M059J (cell line): ENCODE measurements around the gene DACT3. TPM values are rescaled to one million over a fixed set of nuclear protein-coding genes. Genes with fewer than 3 reads are reported as not detected.

Experiments
- DNase-seq: peaks from one replicate; pipeline ENCODE4 v3.0.0-alpha.2; 2012; ENCODE audit warnings: low read depth
- total RNA-seq: library from RNA; depleted of rRNA; stranded (reverse); fragments of >200 nt; shearing (Covaris generic); gene quantifications from 2 replicates; pipeline ENCODE4 v1.2.3, GENCODE V29; 2014

The DACT3 gene
- total RNA-seq, 1 experiment from 2014 or later = 1.4 TPM

DNA sequence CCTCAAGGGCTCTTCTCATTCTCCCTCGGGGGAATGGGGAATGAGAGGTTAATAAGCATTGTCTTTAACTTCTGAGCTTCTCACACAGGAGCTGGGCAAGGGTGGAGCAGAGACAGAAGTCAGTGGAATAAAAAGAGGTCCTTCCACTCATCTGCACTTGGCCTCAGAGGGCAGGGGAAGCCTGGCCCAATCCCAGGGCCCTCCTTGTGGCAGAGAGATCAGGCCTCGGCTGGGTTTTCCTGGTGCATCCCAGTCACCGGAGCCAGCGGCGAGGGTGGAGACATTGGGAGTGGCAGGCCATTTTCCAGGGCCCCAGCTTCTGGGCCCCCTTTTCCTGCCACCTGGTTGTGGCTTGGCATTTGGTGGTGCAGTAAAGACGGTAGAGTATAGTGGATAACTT, 49.2 kb downstream of the DACT3 start:
- no peak for DNase-seq

- DNase-seq = peak; percentile 80
Observed at GRCh38 chr19:46610851-46611770, 49.9 kb downstream of the DACT3 start.

DNA sequence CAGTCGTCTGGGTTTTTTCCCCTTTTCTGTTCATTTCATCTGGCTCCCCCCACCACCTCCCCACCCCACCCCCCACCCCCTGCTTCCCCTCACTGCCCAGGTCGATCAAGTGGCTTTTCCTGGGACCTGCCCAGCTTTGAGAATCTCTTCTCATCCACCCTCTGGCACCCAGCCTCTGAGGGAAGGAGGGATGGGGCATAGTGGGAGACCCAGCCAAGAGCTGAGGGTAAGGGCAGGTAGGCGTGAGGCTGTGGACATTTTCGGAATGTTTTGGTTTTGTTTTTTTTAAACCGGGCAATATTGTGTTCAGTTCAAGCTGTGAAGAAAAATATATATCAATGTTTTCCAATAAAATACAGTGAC, 50.6 kb downstream of the DACT3 start:
- no peak for DNase-seq

GRCh38 chr19:46609511-46610412, 51.2 kb downstream of the DACT3 start:
- DNase-seq = no peak

DNA sequence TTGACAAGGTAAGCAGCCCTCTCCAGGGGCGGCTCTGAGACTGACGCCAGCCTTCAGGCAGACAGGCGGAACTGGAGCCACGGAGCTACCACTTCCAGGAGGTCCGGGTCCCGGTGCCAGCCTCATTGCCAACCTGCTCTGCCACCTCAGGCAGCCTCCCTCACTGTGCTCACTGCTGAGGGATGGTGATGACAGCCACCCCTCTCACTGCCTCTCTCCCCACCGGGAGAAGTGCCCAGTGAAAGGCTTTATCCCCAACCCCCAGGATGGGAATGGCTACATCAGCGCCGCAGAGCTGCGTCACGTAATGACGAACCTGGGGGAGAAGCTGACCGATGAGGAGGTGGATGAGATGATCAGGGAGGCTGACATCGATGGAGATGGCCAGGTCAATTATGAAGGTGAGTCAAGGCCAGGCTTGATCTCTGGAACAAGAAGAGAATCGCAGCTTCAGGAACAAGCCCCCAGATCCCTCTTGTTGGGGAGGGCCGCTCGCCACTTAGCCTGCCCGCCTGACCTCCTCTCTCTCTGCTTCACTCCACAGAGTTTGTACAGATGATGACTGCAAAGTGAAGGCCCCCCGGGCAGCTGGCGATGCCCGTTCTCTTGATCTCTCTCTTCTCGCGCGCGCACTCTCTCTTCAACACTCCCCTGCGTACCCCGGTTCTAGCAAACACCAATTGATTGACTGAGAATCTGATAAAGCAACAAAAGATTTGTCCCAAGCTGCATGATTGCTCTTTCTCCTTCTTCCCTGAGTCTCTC, 52.2 kb downstream of the DACT3 start:
- no peak for DNase-seq

DNA sequence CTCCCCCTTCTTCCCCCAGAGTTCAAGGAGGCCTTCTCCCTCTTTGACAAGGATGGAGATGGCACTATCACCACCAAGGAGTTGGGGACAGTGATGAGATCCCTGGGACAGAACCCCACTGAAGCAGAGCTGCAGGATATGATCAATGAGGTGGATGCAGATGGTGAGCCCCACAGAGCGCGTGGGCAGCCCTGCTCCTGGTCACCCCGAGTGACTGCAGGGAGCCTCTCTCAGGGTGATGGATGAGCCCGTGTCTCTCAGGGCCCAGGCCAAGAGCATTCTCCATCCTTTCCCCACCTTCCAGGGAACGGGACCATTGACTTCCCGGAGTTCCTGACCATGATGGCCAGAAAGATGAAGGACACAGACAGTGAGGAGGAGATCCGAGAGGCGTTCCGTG, 52.8 kb downstream of the DACT3 start:
- DNase-seq = no peak

- DNase-seq = no peak
Observed at GRCh38 chr19:46607448-46607841, 53.5 kb downstream of the DACT3 start.

GRCh38 chr19:46606681-46607447, 54.1 kb downstream of the DACT3 start:
- DNase-seq = no peak

- DNase-seq = no peak
Observed at GRCh38 chr19:46606019-46606418, 55.0 kb downstream of the DACT3 start.

DNA sequence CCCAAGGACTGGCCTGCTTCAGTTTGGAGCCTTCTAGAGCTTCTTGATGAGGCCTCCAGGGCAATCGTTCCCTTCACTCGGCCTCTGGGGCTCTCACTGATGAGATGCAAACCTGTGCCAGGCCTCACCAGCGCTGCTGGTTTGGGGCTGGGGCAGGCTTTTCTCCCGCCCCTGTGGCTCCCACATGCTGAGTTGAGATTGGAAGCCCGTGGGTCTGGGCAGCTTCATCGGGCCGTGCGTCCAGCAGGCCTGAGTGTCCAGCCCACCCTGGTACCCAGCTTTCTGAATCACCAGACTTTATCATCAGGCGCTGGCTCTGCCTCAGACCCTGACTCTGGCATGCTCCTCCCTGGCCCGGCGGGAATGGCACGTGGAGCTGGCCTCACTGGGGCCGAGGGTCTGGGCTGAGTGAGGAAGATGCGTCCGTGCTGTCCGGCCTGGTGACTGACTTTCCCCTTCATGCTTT, 55.6 kb downstream of the DACT3 start:
- no peak for DNase-seq

DNA sequence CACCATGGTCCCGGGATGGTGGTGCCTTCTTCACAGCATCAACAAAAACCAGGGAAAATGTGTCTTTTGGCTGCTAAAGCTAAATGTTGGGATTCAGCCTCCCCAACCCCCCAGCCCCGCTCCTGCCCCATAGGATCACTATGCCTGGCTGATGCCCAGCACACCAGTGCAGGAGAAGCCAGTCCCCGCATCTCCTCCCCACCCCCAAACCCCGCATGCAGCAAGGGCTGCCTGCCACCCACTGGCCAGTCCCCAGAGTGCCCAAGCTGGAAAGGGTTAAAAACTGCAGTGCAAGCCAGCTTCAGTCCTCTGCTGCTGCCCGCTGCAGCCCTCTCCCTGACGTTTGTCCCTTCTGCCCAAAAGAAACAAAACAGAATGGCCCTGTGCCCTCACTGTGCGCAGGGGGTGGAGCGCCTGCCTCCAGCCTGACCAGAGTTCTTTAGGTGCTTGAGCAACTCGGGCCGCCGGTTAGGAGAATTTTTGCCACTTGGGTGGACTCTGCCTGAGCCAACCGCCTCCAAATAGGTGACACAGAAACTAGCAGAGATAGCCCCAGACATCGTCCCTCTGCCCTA, 56.1 kb downstream of the DACT3 start:
- no peak for DNase-seq

GRCh38 chr19:46603752-46604231, 57.2 kb downstream of the DACT3 start:
- no peak for DNase-seq

DNA sequence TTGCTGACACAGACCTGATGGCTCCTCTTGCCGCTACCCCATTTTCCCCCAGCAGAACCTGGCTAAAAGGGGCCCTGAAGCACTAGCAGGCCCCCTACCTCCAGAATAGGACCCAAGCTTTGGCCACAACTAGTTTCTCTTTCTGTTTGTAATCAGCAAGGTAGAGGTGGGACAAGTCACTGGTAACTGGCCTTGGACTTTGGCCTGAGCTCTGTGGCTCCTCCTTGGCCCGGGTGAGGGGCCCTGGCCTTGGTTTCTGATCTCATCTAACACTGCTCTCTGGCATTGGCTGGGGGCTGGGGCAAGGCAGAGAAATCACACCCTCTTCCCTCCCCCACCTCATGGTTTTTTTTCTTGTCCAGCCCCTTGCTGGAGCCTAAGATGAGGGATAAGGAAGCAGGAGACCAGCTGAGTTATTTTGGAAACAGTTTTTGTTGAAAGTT, 57.8 kb downstream of the DACT3 start:
- no peak for DNase-seq

GRCh38 chr19:46602392-46603194, 58.4 kb downstream of the DACT3 start:
- DNase-seq = no peak

GRCh38 chr19:46601318-46602224, 59.4 kb downstream of the DACT3 start, which contains the start of gene CALM3:
TSS of gene CALM3 (plus strand) at chr19:46601330. CDS start at chr19:46601435, 105 bp downstream.
- DNase-seq = no peak

- peak; percentile 91 for DNase-seq
Observed at GRCh38 chr19:46600384-46601317, 60.3 kb downstream of the DACT3 start.

DNA sequence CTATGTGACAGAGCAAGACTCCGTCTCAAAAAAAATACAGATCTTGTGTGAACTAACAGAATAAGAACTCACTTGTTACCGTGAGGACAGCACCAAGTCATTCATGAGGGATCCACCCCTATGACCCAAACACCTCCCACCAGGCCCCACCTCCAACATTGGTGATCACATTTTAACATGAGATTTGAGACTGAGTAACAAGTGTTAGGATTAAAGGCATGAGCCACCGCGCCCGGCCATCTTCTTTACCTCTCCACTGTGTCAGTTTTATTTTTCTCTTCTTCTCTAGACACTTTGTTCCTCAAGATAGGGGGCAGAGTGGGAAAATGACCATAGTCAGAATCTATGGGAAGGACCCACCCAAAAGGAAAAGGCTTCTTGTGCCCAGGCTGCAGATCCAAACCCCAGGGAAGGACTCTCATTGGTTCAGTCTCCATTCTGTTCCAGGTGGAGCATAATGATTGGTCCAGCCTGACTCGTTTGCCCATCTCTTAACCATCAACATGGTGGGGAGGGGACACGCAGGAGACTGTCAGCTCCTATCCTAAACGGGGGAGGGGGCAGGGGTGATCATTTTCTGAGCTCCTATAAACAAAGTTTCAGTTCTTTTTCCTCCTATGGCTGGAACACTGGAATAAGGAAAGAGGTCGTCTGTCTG, 61.1 kb downstream of the DACT3 start:
- no peak for DNase-seq
